Smooth muscle cell (in vitro differentiated cells): ENCODE results near the gene EHMT2. TPM values are rescaled to one million over a fixed set of nuclear protein-coding genes. Genes with fewer than 3 reads are reported as not detected.
"Not testable (repeated sequence)": the region's sequence is repeated elsewhere in the genome, so short reads cannot be mapped to it uniquely, and the experiment has no call there.

ENCODE experiments used
- DNase-seq: peaks from one replicate; lab custom pipeline; 2025; ENCODE audit not compliant: unreplicated experiment; lab: John Stamatoyannopoulos, UW
- H2AFZ ChIP-seq: fragments of 200-600 bp; sonication (generic); 2 replicates; pipeline ENCODE4 v1.6.0; 2016; ENCODE audit warnings: antibody characterized with exemption, low read depth, mild to moderate bottlenecking
- H3F3A ChIP-seq: fragments of 200-600 bp; sonication (generic); 2 replicates; pipeline ENCODE4 v1.6.0; 2017; ENCODE audit warnings: antibody characterized with exemption, low read depth
- H3K27ac ChIP-seq: fragments of 200-600 bp; sonication (generic); 2 replicates; pipeline ENCODE4 v1.5.1; 2016; ENCODE audit warnings: low read depth, mild to moderate bottlenecking
- H3K27me3 ChIP-seq: fragments of 200-600 bp; sonication (generic); 2 replicates; pipeline ENCODE4 v1.6.1; 2016; ENCODE audit warnings: low read depth, mild to moderate bottlenecking
- H3K36me3 ChIP-seq: fragments of 200-600 bp; sonication (generic); 2 replicates; pipeline ENCODE4 v1.5.1; 2016; ENCODE audit warnings: low read depth
- H3K4me1 ChIP-seq: fragments of 200-600 bp; sonication (generic); 2 replicates; pipeline ENCODE4 v1.5.1; 2016; ENCODE audit warnings: low read depth
- H3K4me2 ChIP-seq: fragments of 200-600 bp; sonication (generic); 2 replicates; pipeline ENCODE4 v1.6.0; 2016; ENCODE audit warnings: mild to moderate bottlenecking
- H3K4me3 ChIP-seq: fragments of 200-600 bp; sonication (generic); 2 replicates; pipeline ENCODE4 v1.5.1; 2016; ENCODE audit warnings: mild to moderate bottlenecking
- H3K79me2 ChIP-seq: fragments of 200-600 bp; sonication (generic); 2 replicates; pipeline ENCODE4 v1.6.0; 2016; ENCODE audit warnings: low read depth, mild to moderate bottlenecking
- H3K9ac ChIP-seq: fragments of 200-600 bp; sonication (generic); 2 replicates; pipeline ENCODE4 v1.6.0; 2016; ENCODE audit warnings: low read depth
- H3K9me3 ChIP-seq: fragments of 200-600 bp; sonication (generic); replicated peaks from 2 replicates; pipeline ENCODE4 v1.5.1; 2016; ENCODE audit warnings: low read depth
- H4K20me1 ChIP-seq: fragments of 200-600 bp; sonication (generic); 2 replicates; pipeline ENCODE4 v1.6.0; 2016; ENCODE audit warnings: low read depth
- WGBS: methylation state at CpG from one replicate; pipeline ENCODE4 v1.1.7; 2016; ENCODE audit warnings: low lambda C conversion rate; 5-methylcytosine and 5-hydroxymethylcytosine counted together
- polyA plus RNA-seq: library from polyadenylated mRNA; unstranded; fragments of >200 nt; fragmentation: Nextera tagmentation; extraction: Ambion mirVana; gene quantifications from 2 replicates; pipeline ENCODE4 v1.2.1, GENCODE V29; 2016
- total RNA-seq: library from RNA; depleted of rRNA; stranded (reverse); fragments of >200 nt; gene quantifications from 2 replicates; pipeline ENCODE4 v1.2.3, GENCODE V29; 2014
- TF ChIP-seq, protein P1 (sequence below): fragments of 200-600 bp; sonication (generic); IDR thresholded peaks from 2 replicates; pipeline ENCODE4 v1.5.1; 2017; ENCODE audit warnings: borderline replicate concordance, mild to moderate bottlenecking, antibody characterized with exemption; ENCODE audit not compliant: insufficient read depth, poor library complexity, severe bottlenecking

The EHMT2 gene
- total and polyA plus RNA-seq, 2 experiments from 2014 or later, result 17.6 to 33.9 TPM

DNA sequence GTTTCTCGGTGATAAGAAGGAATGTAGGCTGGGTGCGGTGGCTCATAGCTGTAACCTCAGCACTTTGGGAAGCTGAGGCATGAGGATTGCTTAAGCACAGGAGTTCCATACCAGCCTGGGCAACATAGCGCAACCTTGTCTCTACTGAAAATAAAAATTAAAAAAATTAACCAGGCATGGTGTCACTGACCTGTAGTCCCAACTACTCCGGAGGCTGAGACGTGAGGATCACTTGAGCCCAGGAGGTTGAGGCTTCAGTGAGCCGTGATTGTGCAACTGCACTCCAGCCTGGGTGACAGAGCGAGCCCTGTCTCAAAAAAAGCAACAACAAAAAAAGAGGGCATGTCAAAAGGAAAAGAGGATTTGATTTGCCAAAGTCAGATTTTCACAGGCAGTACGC lies 38.8 kb downstream of the EHMT2 start:
- no peaks in the 10 kb centered on the region for H3F3A ChIP-seq
- 95% methylated on average over 8 of the region's 8 CpGs for WGBS
- H3K4me2 ChIP-seq, result no peak overlapping the region
- peaks cover 3% of the 10 kb centered on the region for H3K36me3 ChIP-seq
- H3K4me3 ChIP-seq, result no peak overlapping the region
- H3K79me2 ChIP-seq, result peaks cover 10% of the 10 kb centered on the region
- H3K4me1 ChIP-seq, result peaks cover 4% of the 10 kb centered on the region
- DNase-seq, result no peak
- H3K27me3 ChIP-seq, result no peaks in the 10 kb centered on the region
- H4K20me1 ChIP-seq, result no peaks in the 10 kb centered on the region
- TF ChIP-seq, protein P1, sequence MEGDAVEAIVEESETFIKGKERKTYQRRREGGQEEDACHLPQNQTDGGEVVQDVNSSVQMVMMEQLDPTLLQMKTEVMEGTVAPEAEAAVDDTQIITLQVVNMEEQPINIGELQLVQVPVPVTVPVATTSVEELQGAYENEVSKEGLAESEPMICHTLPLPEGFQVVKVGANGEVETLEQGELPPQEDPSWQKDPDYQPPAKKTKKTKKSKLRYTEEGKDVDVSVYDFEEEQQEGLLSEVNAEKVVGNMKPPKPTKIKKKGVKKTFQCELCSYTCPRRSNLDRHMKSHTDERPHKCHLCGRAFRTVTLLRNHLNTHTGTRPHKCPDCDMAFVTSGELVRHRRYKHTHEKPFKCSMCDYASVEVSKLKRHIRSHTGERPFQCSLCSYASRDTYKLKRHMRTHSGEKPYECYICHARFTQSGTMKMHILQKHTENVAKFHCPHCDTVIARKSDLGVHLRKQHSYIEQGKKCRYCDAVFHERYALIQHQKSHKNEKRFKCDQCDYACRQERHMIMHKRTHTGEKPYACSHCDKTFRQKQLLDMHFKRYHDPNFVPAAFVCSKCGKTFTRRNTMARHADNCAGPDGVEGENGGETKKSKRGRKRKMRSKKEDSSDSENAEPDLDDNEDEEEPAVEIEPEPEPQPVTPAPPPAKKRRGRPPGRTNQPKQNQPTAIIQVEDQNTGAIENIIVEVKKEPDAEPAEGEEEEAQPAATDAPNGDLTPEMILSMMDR, result no peak
- H3K27ac ChIP-seq, result no peak overlapping the region
- H2AFZ ChIP-seq, result no peak overlapping the region
- H3K9ac ChIP-seq, result no peak overlapping the region
- no peaks in the 10 kb centered on the region for H3K9me3 ChIP-seq

DNA sequence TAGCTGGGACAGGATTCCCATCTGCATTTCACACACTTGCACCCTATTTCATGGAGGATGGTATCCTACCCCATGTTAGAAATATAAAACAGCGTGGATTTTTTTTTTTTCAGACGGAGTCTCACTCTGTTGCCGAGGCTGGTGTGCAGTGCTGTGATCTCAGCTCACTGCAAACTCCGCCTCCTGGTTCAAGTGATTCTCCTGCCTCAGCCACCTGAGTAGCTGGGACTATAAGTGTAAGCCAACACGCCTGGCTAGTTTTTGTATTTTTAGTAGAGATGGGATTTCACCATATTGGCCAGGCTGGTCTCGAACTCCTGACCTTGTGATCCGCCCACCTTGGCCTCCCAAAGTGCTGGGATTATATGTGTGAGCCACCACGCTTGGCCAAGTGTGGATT lies 39.7 kb downstream of the EHMT2 start:
- not testable (repeated sequence) for H4K20me1 ChIP-seq, H2AFZ ChIP-seq, H3K27me3 ChIP-seq, H3K4me3 ChIP-seq, H3K36me3 ChIP-seq, H3K9me3 ChIP-seq, H3K4me1 ChIP-seq, H3K9ac ChIP-seq, H3K27ac ChIP-seq, H3F3A ChIP-seq, DNase-seq, H3K4me2 ChIP-seq
- WGBS, result 97% methylated on average over 8 of the region's 8 CpGs
- H3K79me2 ChIP-seq, result peaks cover 10% of the 10 kb centered on the region

DNA sequence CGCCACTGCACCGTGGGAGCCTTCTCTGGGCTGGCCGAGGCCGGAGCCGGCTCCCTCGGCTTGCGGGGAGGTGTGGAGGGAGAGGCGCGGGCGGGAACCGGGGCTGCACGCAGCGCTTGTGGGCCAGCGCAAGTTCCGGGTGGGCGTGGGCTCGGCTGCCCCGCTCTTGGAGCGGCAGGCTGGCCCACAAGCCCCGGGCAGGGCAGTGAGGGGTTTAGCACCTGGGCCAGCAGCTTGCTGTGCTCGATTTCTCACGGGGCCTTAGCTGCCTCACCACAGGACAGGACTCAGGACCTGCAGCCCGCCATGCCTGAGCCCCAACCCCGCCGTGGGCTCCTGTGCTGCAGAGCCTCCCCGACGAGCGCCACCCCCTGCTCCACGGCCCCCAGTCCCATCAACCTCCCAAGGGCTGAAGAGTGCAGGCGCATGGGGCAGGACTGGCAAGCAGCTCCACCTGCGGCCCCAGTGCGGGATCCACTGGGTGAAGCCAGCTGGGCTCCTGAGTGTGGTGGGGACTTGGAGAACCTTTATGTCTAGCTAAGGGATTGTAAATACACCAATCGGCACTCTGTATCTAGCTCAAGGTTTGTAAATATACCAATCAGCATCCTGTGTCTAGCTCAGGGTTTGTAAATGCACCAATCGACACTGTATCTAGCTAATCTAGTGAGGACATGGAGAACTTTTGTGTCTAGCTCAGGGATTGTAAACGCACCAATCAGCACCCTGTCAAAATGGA lies 45.3 kb downstream of the EHMT2 start:
- H3K4me3 ChIP-seq, H2AFZ ChIP-seq, H3K27ac ChIP-seq, H3K36me3 ChIP-seq, H3F3A ChIP-seq, H3K27me3 ChIP-seq, H3K4me1 ChIP-seq, DNase-seq, H4K20me1 ChIP-seq, H3K79me2 ChIP-seq, H3K9me3 ChIP-seq, H3K9ac ChIP-seq: not testable (repeated sequence)
- peak overlapping the region; percentile 61 for H3K4me2 ChIP-seq
- WGBS, result 68% methylated on average over 34 of the region's 35 CpGs

DNA sequence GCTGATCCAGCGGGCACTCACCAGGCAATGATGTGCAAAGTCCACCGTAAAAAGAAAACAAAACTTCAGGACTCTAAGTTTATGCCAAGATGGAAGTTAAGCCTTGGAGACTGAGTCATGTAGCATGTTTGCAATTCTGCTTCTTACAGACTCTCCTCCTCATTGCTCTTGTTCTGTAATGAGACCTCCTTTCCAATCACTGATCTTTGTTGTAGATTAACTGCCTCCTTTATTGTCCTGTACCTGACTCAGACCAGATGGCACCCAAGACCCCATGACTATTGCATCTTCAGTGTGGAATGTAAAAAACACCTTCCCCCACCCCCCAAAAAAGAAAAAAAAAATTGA lies 46.0 kb downstream of the EHMT2 start:
- no peak overlapping the region for H3K4me3 ChIP-seq
- no peak overlapping the region for H3K9ac ChIP-seq
- no peaks in the 10 kb centered on the region for H3K4me1 ChIP-seq
- no peaks in the 10 kb centered on the region for H3K9me3 ChIP-seq
- WGBS, result 79% methylated on average over 2 of the region's 2 CpGs
- DNase-seq, result no peak
- no peaks in the 10 kb centered on the region for H3K79me2 ChIP-seq
- H3F3A ChIP-seq, result no peaks in the 10 kb centered on the region
- no peaks in the 10 kb centered on the region for H3K36me3 ChIP-seq
- peak overlapping the region; percentile 61 for H3K4me2 ChIP-seq
- H3K27me3 ChIP-seq, result no peaks in the 10 kb centered on the region
- no peak overlapping the region for H2AFZ ChIP-seq
- H4K20me1 ChIP-seq, result no peaks in the 10 kb centered on the region
- TF ChIP-seq, protein P1, result no peak
- no peak overlapping the region for H3K27ac ChIP-seq
